HFF-Myc (cell line): ENCODE results near the gene TBC1D3K.
"Not testable (repeated sequence)": the region's sequence is repeated elsewhere in the genome, so short reads cannot be mapped to it uniquely, and the experiment has no call there.

Experiments used
- DNase-seq: peaks from one replicate; pipeline ENCODE4 v3.0.0-alpha.2; 2011; ENCODE audit warnings: low read depth; ENCODE audit errors: extremely low read depth
- H3K4me3 ChIP-seq: replicated peaks from 2 replicates; pipeline ENCODE4 v1.5.1; 2011; ENCODE audit warnings: low read depth, mild to moderate bottlenecking, control low read depth, low read length
- CTCF ChIP-seq: IDR thresholded peaks from 2 replicates; pipeline ENCODE4 v1.5.1; 2012; ENCODE audit warnings: mild to moderate bottlenecking, low read depth, low read length, control low read depth; ENCODE audit errors: missing control alignments

Gene TBC1D3K

GRCh38 chr17:37924115-37924514, at the start of gene TBC1D3K:
TSS of gene TBC1D3K (plus strand) at chr17:37924415. CDS start at chr17:37926000, 1,585 bp downstream.
- not testable (repeated sequence) for H3K4me3 ChIP-seq, DNase-seq

GRCh38 chr17:37884516-37884915, 39.7 kb upstream of the TBC1D3K start:
- no peak for DNase-seq
- TF ChIP-seq CTCF = no peak
- H3K4me3 ChIP-seq = no peak overlapping the region

- no peak for TF ChIP-seq CTCF
- H3K4me3 ChIP-seq = no peak overlapping the region
- DNase-seq = no peak
These were observed 39.1 kb upstream of the TBC1D3K start for GRCh38 chr17:37885136-37885535.

GRCh38 chr17:37888881-37889280, 35.3 kb upstream of the TBC1D3K start:
- no peak for TF ChIP-seq CTCF
- DNase-seq = no peak
- H3K4me3 ChIP-seq = no peak overlapping the region

GRCh38 chr17:37896961-37897360, 27.3 kb upstream of the TBC1D3K start:
- not testable (repeated sequence) for H3K4me3 ChIP-seq, DNase-seq
